Measurements from ENCODE around the gene ZSCAN21.

ZSCAN21 gene

DNA sequence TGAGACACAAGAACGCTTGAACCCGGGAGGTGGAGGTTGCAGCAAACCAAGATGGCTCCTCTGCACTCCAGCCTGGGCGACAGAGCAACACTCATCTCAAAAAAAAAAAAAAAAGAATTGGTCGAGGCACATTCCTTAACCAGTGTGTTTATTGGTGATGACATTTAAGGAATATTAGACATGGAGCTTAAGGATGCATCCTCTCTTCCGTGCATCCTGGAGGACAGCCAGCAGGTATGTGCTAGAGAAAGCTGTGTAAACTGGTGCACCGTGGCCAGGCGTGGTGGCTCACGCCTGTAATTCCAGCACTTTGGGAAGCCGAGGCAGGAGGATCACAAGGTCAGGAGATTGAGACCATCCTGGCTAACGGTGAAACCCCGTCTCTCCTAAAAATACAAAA is 22.4 kb upstream of the ZSCAN21 start:
- no peak for DNase-seq (ENCODE audit: low read depth in 1 of 2, low spot score in 1 of 2)

DNA sequence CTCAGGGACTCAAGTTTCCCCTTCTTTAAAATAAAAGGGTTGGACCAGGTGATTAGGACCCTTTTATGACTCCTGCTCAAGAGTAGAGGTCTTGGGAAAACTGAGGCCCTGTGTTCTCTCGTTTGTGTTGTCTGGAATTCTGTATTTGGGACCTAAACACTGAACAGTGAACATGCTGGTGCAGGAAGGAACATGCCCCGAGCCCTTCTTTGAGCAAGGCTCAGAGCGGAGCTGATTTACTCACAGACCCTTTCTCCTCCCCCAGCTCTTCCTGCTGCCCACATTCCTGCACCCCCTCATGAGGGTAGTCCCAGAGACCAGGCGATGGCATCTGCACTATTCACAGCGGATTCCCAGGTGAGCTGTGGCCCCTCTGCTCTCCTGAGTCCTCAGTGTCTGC is 20.0 kb upstream of the ZSCAN21 start:
- no peak for DNase-seq (ENCODE audit: low read depth in 1 of 2, low spot score in 1 of 2)

DNA sequence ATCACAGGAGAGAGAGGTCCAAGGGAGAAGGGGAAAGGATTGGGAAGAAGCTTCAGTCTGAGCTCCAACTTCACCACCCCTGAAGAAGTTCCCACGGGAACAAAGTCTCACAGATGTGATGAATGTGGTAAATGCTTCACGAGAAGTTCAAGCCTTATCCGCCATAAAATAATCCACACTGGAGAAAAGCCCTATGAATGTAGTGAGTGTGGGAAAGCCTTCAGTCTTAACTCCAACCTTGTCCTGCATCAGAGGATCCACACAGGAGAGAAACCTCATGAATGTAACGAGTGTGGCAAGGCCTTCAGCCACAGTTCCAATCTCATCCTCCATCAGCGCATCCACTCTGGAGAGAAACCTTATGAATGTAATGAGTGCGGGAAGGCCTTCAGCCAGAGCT is 16.0 kb upstream of the ZSCAN21 start:
- no peak for DNase-seq (ENCODE audit: low read depth in 1 of 2, low spot score in 1 of 2)

DNA sequence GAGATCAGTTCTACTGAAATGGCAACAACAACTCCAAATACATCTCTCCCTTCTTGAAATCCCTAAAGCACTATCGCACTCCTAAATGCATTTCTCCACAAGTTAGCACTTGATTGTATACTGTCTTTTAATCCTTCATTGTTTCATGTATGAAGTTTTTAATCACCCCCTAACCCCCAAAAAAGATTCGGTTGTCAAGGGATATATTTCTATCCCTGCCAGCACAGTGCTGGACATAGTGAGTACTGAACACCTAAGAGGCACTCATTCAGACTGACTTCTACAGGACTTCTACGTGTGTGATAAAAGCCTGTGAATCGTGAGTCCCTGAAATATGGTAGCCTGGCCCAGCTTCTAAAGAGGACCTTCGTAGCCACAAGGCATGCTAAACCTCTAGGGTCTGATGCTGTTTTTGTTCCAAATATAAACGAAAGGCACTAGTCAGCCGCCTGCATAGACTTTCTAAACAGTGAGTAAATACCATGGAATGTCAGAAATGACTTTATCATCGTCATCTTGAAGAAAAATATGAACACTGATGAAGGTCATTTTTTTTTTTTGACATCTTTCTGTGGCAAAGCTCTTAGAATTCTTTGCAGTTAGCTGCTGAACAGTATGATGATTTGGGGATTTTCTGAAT is 14.6 kb upstream of the ZSCAN21 start:
- no peak for DNase-seq (ENCODE audit: low read depth in 1 of 2, low spot score in 1 of 2)

DNA sequence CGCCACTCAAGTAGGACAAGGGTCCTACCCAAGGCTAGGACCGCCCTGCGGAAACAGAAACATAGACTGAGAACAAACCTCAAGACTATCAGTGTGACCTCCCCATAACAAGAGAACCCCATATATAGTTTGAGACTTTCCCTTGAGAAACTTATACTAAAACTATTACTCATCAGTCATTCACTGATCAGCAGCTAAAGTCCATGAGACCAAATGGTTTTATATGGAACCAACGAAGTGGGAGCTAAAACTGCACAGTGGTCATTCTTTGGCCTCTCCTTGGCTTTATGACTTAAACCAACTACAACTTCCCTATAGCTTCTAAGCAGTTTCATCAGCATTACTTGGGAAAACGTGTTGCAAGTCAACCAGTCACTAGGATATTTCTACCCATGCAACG is 13.7 kb upstream of the ZSCAN21 start:
- DNase-seq (ENCODE audit: low read depth in 1 of 2, low spot score in 1 of 2) = no peak

DNA sequence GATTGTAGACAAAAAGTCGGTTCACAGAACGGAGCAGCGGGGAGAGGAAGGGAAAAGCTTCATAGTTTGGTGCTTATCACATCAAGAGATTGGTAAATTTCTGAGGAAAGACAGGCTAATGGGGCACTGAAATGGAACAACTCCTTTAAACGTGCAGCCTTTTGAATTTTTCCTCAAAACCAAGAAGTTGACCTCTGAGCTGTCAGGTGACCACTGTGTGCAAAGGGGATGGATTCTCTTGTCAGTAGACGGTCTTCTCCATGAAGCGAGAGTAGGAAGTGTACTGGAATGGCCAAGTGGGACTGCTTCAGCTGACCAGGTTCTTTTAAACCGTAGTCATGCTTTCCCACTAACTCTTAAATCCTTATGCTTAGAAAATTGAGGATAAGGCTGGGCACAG is 11.2 kb upstream of the ZSCAN21 start:
- no peak for DNase-seq (ENCODE audit: low read depth in 1 of 2, low spot score in 1 of 2)

DNA sequence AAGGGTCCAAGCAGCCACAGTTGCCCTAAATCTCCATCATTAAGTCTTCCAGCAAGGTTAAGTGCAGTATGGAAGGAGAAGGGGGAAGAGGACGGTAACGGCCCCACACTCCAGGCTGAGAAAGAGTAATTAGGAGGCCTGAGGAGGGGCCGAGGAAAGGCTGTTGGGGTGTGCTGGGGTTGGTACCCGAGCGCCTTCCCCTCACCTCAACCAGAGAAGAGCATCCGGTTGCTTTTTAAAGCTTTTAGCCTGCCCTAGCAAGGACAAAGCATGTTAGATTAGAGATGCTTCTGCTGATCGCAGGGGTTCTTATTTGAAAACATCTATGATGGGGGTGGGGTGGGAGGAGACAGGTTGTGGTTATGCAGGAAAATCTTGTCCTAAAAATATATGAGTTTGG is 9.0 kb upstream of the ZSCAN21 start:
- no peak for DNase-seq (ENCODE audit: low read depth in 1 of 2, low spot score in 1 of 2)

DNA sequence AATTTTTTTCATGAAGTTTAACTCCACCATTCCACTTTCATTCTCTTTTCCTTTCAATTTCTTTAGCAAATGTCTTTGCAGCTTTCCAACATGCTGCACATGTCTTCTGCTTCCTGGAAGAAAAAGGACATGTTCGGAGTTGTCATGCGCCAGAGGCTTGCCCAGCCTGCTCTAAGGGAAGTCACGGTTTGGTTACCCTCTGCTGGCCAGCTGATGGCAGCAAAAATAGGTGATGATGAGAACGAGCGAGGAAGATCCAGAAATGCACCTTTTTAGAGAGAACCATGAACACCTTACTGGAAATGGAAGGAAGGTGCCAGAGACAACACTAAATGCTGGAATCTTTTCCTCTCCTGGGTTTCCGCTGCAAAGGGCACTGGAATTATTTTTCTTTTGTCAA is 4.9 kb upstream of the ZSCAN21 start:
- no peak for DNase-seq (ENCODE audit: low read depth in 1 of 2, low spot score in 1 of 2)

DNA sequence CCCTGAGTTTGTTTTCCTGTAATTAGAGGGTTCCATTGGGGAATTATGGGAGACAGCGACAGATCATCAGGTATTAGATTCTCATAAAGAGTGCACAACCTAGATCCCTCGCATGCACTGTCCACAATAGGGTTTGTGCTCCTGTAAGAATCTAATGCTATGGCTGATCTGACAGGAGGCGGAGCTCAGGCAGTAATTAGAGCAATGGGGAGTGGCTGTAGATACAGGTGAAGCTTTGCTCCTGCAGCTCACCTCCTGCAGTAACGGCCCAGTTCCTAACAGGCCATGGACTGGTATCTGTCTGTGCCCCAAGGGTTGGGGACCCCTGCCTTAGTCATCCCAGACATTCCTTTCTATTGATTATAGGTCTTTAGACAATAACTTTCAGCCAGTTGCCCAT is 894 bp upstream of the ZSCAN21 start:
- no peak for DNase-seq (ENCODE audit: low read depth in 1 of 2, low spot score in 1 of 2)

DNA sequence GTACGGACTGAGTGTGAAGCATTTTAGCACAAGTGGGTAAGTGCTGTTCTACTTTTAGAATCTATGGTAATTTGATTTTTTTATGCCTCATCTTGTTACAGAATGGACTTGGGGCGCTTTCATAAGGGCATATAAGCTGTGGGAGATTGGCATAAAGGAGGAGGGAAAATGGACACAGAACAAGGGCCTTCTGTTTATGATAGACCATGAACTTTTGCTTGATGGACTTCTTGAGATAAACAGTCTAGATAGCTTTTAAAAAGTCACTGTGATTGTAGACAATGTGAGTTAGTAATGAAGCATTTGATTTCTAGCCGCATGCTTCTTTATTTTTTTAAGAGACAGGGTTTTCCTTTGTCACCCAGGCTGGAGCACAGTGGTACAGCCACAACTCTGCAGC is 2.0 kb downstream of the ZSCAN21 start:
- DNase-seq (ENCODE audit: low read depth in 1 of 2, low spot score in 1 of 2) = no peak

DNA sequence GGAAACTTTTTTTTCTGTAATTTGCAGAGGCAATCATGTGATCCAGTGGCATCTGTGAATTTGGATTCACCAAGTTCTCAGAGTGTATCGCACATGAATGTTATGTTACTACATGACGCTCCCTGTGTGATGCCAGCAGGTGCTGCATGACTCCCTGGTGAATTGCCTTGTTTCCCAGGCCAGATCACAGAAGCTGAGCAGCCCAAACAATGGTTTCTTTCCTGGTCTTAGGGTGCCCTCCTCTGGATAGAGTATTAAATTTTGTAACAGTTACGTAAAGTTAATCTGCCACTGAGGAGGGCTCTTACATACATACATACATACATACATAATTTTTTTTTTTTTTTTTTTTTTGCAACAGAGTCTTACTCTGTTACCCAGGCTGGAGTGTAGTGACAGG is 3.6 kb downstream of the ZSCAN21 start:
- no peak for DNase-seq (ENCODE audit: low read depth in 1 of 2, low spot score in 1 of 2)

DNA sequence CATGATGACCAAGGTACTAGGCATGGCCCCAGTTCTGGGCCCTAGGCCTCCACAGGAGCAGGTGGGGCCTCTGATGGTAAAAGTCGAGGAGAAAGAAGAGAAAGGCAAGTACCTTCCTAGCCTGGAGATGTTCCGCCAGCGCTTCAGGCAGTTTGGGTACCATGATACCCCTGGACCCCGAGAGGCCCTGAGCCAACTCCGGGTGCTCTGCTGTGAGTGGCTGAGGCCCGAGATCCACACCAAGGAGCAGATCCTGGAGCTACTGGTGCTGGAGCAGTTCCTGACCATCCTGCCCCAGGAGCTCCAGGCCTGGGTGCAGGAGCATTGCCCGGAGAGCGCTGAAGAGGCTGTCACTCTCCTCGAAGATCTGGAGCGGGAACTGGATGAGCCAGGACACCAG is 7.4 kb downstream of the ZSCAN21 start:
- no peak for DNase-seq (ENCODE audit: low read depth in 1 of 2, low spot score in 1 of 2)

DNA sequence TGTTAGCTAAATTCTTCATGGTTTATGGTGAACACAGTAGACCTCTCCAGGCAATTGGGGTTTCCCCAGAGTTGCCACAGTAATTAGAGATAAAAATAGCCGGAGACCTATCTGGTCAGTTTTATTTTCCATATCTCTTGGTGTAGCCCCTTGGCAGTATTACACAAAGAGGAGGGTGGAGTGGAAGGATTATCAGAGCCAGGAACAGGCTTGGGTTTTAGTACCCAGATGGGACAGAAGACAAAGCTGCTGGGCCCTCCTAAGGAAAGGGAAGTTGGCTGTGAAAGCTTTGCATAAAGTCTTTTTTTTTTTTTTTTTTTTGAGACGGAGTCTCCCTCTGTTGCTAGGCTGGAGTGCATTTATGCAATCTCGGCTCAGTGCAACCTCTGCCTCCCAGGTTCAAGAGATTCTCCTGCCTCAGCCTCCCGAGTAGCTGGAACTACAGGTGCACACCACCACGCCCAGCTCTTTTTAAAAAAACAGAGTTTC is 9.7 kb downstream of the ZSCAN21 start:
- DNase-seq (ENCODE audit: low read depth in 1 of 2, low spot score in 1 of 2) = no peak

DNA sequence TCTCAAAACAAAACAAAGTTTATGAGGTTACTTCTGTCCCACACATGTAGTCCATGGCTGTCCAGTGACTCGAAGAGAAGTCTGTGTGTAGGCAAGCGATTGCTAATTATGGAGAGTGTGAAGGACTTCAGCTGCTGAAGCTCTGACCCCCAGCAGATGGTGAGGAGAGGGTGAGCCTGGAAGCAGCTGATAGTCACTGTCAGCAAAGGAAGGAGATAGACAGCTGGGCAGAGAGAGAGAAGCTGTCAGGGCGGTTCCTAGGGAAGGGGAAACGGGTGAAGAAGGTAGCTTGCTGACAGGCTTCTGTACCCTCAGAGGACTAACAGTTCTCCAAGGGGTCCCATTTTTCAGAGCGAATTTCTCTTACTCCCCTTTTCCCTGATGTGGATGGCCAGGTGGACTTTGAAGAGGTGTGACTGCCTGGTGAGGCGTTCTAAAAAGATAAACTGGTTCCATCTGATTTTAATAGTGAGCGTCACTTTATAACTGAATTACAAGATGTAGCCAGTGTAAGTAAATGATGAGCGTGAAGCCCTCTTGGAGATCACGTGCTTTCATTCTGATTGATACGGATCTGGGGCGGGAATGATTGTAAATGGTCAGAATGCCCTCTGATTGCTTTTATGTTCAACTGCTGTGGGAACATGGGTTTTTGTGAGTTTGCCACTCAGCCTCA is 12.1 kb downstream of the ZSCAN21 start:
- no peak for DNase-seq (ENCODE audit: low read depth in 1 of 2, low spot score in 1 of 2)

DNA sequence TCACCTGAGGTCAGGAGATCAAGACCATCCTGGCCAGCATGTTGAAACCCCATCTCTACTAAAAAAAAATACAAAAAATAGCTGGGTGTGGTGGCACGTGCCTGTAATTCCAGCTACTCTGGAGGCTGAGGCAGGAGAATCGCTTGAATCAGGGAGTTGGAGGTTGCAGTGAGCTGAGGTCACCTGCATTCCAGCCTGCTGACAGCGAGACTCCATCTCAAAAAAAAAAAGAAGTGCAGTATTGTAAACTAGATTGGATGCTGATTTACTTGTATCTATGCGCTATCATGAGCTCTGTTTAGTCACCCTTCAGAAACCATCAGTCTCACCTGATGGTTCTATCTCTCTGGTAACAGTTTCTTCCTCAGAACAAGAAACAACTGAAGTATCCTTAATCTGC is 13.8 kb downstream of the ZSCAN21 start:
- no peak for DNase-seq (ENCODE audit: low read depth in 1 of 2, low spot score in 1 of 2)

DNA sequence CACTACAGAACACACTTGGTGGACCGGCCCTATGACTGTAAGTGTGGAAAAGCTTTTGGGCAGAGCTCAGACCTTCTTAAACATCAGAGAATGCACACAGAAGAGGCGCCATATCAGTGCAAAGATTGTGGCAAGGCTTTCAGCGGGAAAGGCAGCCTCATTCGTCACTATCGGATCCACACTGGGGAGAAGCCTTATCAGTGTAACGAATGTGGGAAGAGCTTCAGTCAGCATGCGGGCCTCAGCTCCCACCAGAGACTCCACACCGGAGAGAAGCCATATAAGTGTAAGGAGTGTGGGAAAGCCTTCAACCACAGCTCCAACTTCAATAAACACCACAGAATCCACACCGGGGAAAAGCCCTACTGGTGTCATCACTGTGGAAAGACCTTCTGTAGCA is 14.6 kb downstream of the ZSCAN21 start:
- DNase-seq (ENCODE audit: low read depth in 1 of 2, low spot score in 1 of 2) = no peak

DNA sequence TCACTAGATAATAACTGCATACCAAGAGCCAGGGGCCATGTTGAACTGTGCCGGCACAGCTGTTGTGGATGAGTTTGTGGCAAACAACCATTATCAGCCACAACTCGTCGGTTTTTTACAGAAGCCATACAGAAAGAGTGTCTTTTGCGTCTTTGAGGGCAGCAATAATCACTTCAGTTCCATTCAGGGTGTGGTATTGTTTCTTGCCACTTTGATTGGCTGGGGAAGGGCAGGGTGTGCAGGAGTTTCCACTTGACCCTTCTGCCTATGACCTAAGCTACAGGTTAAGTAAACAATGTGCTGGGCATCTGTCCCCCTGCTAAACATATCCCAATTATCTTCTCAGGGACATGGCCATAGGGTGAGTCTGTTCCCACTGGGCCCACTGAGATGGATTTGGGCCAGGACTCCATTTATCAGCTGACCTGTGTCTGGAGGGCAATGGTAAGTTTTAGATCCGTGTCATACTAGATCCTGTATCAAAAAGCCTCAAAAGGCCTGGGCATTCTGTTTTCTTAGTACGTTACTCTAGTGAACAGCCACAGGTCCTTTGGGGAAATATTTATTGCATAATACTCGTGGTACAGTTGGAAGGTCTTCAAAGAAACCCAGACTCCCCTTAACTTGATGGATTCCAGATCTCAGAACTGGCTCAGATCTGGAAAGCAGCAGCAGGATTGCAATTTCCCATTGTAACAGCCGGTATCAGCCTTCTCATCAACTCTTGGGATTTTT is 16.0 kb downstream of the ZSCAN21 start:
- no peak for DNase-seq (ENCODE audit: low read depth in 1 of 2, low spot score in 1 of 2)

DNA sequence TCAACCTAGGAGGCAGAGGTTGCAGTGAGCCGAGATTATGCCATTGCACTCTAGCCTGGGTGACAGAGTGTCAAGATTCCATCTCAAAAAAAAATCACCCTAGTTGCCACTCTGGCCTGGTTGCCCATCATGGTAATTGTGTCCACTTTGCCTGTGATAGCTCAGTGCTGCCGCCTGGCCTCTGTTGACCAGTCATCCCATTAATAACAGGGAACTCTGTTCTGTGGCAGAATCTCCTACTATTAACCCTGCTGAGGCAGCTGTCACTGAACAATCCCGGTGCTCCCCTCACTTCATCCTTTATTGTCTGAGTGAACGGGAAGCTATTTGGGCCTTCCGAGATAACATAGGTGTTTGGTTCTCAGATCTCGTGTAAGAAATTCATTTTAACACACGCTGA is 17.4 kb downstream of the ZSCAN21 start:
- DNase-seq (ENCODE audit: low read depth in 1 of 2, low spot score in 1 of 2) = no peak

DNA sequence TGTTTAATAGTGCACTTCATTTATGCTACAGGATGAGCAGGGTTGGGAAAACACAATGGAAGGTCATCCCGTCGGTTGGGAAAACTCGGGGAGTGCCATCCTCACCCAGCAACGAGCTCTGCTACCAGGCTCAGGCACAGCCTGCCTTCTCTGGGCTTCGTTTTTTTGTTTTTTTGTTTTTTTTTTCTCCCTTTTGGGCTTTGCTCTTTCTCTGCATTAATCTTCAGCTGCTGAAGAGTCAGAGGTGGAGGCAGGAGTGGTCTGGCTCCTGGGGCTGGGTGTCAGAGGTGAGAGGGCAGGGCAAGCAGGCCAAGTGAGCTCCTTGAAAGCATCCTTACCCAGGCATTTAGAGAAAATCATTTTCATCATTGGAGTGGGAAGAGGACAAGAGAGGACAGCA is 20.4 kb downstream of the ZSCAN21 start:
- no peak for DNase-seq (ENCODE audit: low read depth in 1 of 2, low spot score in 1 of 2)

DNA sequence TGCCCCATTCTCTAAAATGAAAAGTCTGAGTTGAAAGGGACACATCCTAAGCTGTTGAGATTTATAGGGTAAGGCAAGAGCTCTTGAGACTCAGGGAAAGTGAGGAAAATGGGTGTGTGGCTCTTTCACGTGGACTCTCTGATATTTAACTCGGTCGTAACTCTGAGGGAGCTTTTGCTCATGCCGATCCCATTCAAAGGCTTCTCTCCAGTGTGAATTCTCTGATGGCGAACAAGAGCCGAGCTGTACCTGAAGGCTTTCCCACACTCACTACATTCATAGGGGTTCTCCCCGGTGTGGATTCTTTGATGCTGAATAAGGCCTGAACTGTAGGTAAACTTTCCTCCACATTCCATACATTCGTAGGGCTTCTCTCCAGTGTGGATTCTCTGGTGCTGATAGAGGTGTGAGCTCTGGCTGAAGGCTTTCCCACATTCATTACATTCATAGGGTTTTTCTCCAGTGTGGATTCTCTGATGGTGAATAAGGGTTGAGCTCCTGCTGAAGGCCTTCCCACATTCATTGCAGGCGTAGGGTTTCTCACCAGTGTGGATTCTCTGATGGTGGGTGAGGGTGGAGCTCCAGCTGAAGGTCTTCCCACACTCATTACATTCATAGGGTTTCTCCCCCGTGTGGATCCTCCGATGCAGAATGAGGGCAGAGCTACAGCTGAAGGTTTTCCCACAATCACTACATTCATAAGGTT is 21.6 kb downstream of the ZSCAN21 start:
- DNase-seq (ENCODE audit: low read depth in 1 of 2, low spot score in 1 of 2) = no peak

DNA sequence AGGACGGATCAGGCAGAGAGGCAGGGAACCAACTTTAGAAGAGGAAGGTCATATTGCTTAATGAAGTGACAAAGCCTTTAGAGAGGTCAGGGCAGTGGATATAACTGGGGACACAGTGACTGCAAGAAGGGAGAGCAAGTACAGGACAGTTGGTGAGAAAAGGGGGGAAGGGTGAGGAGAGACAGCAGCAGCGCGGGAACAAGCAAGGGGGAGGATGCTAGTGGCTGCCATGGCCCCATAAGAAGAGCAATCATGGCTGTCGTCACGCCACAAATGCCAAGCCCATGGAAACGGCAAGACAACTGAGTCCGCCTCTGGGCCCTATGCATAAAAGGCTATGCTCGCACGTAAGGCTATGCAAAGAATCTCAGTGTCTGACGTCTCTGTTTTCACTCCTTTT is 22.9 kb downstream of the ZSCAN21 start:
- DNase-seq (ENCODE audit: low read depth in 1 of 2, low spot score in 1 of 2) = no peak

DNA sequence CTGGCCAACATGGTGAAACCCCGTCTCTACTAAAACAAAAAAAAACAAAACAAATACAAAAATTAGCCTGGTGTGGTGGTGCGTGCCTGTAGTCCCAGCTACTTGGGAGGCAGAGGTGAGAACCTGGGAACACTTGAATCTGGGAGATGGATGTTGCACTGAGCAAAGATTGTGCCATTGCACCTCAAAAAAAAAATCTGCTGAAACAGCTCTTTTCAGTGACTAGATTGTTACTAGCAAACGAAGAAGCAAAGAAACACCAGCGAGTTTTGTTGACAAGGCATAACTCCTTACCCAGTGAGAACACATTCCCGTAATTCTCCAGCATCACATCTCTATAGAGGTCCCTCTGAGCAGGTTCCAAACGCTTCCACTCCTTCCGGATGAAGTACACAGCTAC is 25.3 kb downstream of the ZSCAN21 start:
- DNase-seq (ENCODE audit: low read depth in 1 of 2, low spot score in 1 of 2) = no peak

Measured in stimulated activated CD4-positive, alpha-beta T cell treated with anti-CD3 and anti-CD28 coated beads, Interleukin-15, amount 100 ng/mL, for 1 hour (primary cell).